Tibial nerve (tissue), 4 donors: ENCODE results near the gene PLB1. TPM values are rescaled to one million over a fixed set of nuclear protein-coding genes. Genes with fewer than 3 reads are reported as not detected.
A peak's percentile ranks its signal among the peaks of the same experiment; 100 is the strongest.
"Not testable (repeated sequence)": the region's sequence is repeated elsewhere in the genome, so short reads cannot be mapped to it uniquely, and the experiment has no call there.

Source experiments
- DNase-seq, 2 donors: peaks; one replicate each; pipeline ENCODE4 v3.0.0-alpha.2; 2019; ENCODE audit warnings: low spot score in 2 of 2
- H3K27ac ChIP-seq, 4 donors: fragments of 200-600 bp; sonication (generic) in 3 of 4; one replicate each; pipeline ENCODE4 v1.5.1; 2017 to 2019; ENCODE audit warnings: mild to moderate bottlenecking in 1 of 4
- H3K27me3 ChIP-seq, 2 donors: fragments of 200-600 bp; sonication (generic) in 1 of 2; one replicate each; pipeline versions ENCODE4 v1.5.1 to v1.6.0; 2017 to 2019
- H3K36me3 ChIP-seq, 3 donors: fragments of 200-600 bp; sonication (generic); one replicate each; pipeline ENCODE4 v1.5.1; 2018 to 2019
- H3K4me1 ChIP-seq, 4 donors: fragments of 200-600 bp; sonication (generic) in 3 of 4; one replicate each; pipeline ENCODE4 v1.5.1; 2017 to 2019
- H3K4me3 ChIP-seq, 4 donors: fragments of 200-600 bp; sonication (generic) in 3 of 4; one replicate each; pipeline ENCODE4 v1.5.1; 2017 to 2019; ENCODE audit warnings: mild to moderate bottlenecking in 1 of 4, moderate library complexity in 1 of 4
- H3K9me3 ChIP-seq, 4 donors: fragments of 200-600 bp; sonication (generic) in 3 of 4; one replicate each; pipeline ENCODE4 v1.5.1; 2017 to 2019
- EP300 ChIP-seq, 2 donors: sonication (generic); formaldehyde crosslinking; IDR thresholded peaks; one replicate each; pipeline ENCODE4 v1.6.1; 2017; ENCODE audit warnings: antibody characterized with exemption in 2 of 2, mild to moderate bottlenecking in 1 of 2
- POLR2A ChIP-seq, 2 donors: fragments of 450-650 bp; IDR thresholded peaks; one replicate each; pipeline ENCODE4 v1.6.1; 2017; ENCODE audit warnings: antibody characterized with exemption in 2 of 2, mild to moderate bottlenecking in 2 of 2, moderate library complexity in 2 of 2
- WGBS, 2 donors: methylation state at CpG; one replicate each; pipeline ENCODE4 v1.1.5; 2018; 5-methylcytosine and 5-hydroxymethylcytosine counted together
- total RNA-seq, 4 donors: library from RNA; depleted of rRNA; stranded (reverse); fragments of >200 nt; gene quantifications; one replicate each; pipeline ENCODE4 v1.1.0, GENCODE V29; 2016
- TF ChIP-seq, protein P1 (sequence below), 5 experiments: fragments of 200-600 bp in 3 of 5; fragments of 450-650 bp in 2 of 5; sonication (generic) in 3 of 5; IDR thresholded peaks; one replicate each; pipeline ENCODE4 v1.5.1; 2016 to 2019; ENCODE audit warnings: antibody characterized with exemption in 5 of 5, mild to moderate bottlenecking in 3 of 5, moderate library complexity in 2 of 5

Gene PLB1
- total RNA-seq, 4 donors from 2014 or later: 1.7 to 8.4 (median 4.7) TPM

DNA sequence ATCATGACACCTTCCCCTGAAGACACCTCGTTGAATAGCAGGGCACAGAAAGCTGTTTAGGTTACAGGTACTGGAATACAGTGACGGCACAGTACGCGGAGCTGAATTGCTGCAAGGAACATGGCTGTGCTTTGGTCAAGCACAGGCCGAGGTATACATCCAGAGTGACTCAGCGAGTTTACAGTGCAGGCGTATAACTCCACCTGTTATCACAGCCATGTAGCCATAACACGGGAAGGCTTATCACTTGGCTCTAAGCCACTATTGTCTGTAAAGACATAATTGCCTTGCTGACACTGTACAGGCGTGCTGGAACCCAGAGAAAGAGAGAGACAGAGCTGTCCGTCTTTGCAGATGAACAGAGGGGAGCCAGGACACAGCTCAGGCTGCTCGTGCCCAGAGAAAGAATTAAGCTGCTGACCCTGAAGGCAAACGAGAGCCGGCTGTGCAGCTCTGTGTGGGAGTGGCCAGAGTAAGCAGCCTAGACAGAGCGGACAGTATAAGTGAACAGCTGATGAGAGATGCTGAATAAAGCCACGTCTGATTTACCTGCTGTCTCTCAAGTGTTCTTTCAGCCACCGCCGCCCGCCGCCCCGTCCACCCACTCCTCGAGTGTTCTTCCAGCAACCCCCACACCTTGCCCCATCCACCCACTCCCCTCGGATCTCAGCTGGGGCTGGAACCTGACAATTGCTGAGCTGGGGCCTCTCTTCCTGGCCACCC, 168.4 kb downstream of the PLB1 start:
- WGBS, 2 donors: 58 to 59% methylated on average over 22 of the region's 22 CpGs
- no peaks in the 10 kb centered on the region for H3K9me3 ChIP-seq
- peaks cover 0 to 53% (median 18%) of the 10 kb centered on the region in 4 donors for H3K4me1 ChIP-seq
- no peak for TF ChIP-seq POLR2A (IDR thresholded peaks at IDR 0.05)
- TF ChIP-seq, protein P1, sequence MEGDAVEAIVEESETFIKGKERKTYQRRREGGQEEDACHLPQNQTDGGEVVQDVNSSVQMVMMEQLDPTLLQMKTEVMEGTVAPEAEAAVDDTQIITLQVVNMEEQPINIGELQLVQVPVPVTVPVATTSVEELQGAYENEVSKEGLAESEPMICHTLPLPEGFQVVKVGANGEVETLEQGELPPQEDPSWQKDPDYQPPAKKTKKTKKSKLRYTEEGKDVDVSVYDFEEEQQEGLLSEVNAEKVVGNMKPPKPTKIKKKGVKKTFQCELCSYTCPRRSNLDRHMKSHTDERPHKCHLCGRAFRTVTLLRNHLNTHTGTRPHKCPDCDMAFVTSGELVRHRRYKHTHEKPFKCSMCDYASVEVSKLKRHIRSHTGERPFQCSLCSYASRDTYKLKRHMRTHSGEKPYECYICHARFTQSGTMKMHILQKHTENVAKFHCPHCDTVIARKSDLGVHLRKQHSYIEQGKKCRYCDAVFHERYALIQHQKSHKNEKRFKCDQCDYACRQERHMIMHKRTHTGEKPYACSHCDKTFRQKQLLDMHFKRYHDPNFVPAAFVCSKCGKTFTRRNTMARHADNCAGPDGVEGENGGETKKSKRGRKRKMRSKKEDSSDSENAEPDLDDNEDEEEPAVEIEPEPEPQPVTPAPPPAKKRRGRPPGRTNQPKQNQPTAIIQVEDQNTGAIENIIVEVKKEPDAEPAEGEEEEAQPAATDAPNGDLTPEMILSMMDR (IDR thresholded peaks at IDR 0.05): no peak
- no peak for TF ChIP-seq EP300 (IDR thresholded peaks at IDR 0.05)
- H3K27ac ChIP-seq: peak overlapping the region in 3 of 4 donors; percentile 47 to 66 (median 53)
- no peak for DNase-seq
- H3K36me3 ChIP-seq: no peaks in the 10 kb centered on the region
- no peaks in the 10 kb centered on the region for H3K27me3 ChIP-seq
- no peak overlapping the region for H3K4me3 ChIP-seq

DNA sequence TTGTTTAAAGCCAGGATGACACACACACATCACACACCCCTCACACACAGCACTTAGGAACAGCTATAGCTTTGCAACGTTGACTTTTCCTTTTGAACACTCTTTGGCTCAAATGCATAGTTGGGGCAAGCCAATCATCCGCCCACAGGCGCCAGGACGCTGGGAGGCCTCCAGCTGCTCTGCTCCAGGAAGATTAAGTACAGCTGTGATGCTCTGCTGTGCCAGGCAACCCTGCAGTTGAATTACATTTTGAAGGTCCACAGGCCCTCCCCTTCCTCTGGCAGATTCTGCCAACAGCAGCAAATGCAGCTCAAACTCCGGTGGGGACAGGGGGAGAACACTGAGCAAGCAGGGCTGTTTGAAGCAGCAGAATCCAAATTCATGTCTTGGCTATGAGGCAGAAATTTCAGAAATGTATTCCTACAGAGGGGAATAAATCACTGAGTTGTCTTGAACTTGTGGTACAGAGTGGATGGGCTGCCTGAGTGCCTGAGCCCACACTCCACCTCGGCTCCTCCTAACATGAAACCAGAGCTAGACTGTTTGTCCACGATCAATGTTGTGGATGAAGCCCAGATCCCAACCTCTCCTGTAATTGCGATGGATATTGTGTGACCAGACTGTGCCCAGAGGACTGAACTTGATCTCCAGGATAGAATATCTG, 169.3 kb downstream of the PLB1 start:
- 28 to 29% methylated on average over 8 of the region's 8 CpGs for WGBS, 2 donors
- peak overlapping the region in 2 of 4 donors; percentile 16 to 66 for H3K27ac ChIP-seq
- TF ChIP-seq POLR2A (IDR thresholded peaks at IDR 0.05) (no peak), EP300 (IDR thresholded peaks at IDR 0.05) (no peak)
- TF ChIP-seq, protein P1 (IDR thresholded peaks at IDR 0.05): no peak
- H3K27me3 ChIP-seq: no peaks in the 10 kb centered on the region
- H3K4me3 ChIP-seq: no peak overlapping the region
- no peak for DNase-seq
- peaks cover 0 to 53% (median 18%) of the 10 kb centered on the region in 4 donors for H3K4me1 ChIP-seq
- no peaks in the 10 kb centered on the region for H3K9me3 ChIP-seq
- H3K36me3 ChIP-seq: no peaks in the 10 kb centered on the region

DNA sequence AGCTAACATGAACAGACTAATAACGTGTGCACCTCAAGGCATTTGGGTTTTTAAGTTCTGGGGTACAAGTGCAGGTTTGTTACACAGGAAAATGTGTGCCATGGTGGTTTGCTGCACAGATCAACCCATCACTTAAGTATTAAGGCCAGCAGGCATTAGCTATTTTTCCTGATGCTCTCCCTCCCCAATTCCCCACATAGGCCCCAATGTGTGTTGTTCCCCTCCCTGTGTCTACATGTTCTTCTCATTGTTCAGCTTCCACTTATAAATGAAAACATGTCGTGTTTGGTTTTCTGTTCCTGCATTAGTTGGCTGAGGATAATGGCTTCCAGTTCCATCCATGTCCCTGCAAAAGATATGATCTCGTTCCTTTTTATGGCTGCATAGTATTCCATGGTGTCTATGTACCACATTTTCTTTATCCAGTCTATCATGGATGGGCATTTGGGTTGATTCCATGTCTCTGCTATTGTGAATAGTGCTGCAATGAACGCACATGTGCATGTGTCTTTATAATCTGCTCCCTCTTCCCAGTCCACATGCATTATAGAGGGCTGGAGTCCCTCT, 170.0 kb downstream of the PLB1 start:
- peak overlapping the region in 1 of 4 donors; percentile 16 for H3K27ac ChIP-seq
- peaks cover 0 to 47% (median 16%) of the 10 kb centered on the region in 4 donors for H3K4me1 ChIP-seq
- 66 to 83% methylated on average over 4 of the region's 4 CpGs for WGBS, 2 donors
- H3K4me3 ChIP-seq, DNase-seq, H3K27me3 ChIP-seq, H3K36me3 ChIP-seq, H3K9me3 ChIP-seq: not testable (repeated sequence)

DNA sequence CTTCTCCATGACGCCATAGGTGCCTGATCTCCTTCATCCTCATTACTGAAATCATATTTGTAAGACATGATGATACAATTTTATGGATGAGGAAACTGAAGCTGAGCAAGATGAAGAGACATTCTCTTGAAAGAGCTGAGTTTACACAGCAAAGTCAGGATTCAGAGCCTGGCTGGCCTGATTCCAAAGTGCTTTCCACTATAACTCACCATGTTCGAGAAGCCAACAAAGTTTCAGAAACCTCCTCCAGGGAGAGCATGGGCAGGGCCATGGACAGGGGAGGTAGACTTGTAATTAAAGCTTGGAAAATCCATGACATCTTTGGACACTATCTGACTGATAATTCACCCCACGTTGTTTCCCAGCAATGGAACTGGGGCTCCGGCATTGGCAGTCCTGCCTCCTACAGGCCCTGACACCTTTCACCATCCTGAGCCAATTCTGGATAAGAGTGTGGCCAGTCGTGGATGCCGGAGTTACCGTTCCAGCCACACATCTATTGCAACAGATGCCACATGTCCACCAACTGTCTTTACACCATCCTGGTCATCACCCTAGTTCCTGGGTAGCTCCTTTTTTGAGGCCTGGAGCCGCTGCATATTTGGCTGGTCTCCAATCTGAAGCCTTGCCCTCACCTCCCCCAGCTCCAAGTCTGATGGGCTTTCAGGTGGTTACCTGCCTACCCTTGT, 170.8 kb downstream of the PLB1 start:
- Histone ChIP-seq H3K36me3 (no peaks in the 10 kb centered on the region), H3K27ac (no peak overlapping the region), H3K4me1 (peaks cover 0 to 40% (median 13%) of the 10 kb centered on the region in 4 donors), H3K9me3 (no peaks in the 10 kb centered on the region), H3K27me3 (no peaks in the 10 kb centered on the region), H3K4me3 (no peak overlapping the region)
- WGBS, 2 donors: 92 to 95% methylated on average over 8 of the region's 8 CpGs
- TF ChIP-seq EP300 (IDR thresholded peaks at IDR 0.05): no peak
- TF ChIP-seq POLR2A (IDR thresholded peaks at IDR 0.05): no peak
- TF ChIP-seq, protein P1 (IDR thresholded peaks at IDR 0.05): no peak
- DNase-seq: no peak

DNA sequence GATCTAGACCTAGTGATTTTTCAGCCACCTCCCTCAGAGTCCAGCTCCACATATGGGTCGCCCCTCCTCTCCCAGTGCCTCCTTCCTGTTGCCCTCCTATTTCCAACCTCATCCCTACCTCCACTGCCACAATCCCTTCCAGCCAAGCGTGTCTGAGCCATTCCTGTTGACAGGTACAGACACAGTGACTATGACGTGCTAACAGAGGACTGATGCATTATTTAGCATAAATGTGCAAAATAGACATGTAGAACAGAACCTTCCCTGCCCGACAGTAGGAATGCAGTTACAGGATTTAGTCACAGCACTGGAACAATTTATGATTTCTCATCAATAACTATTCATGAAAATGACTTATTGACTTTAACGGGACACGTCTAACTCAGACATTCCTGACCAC, 171.4 kb downstream of the PLB1 start:
- 94 to 95% methylated on average over 6 of the region's 6 CpGs for WGBS, 2 donors
- peaks cover 0 to 33% (median 9%) of the 10 kb centered on the region in 4 donors for H3K4me1 ChIP-seq
- no peak for TF ChIP-seq POLR2A (IDR thresholded peaks at IDR 0.05)
- TF ChIP-seq EP300 (IDR thresholded peaks at IDR 0.05): no peak
- TF ChIP-seq, protein P1 (IDR thresholded peaks at IDR 0.05): no peak
- no peak for DNase-seq
- H3K4me3 ChIP-seq: no peak overlapping the region
- H3K9me3 ChIP-seq: no peaks in the 10 kb centered on the region
- no peaks in the 10 kb centered on the region for H3K27me3 ChIP-seq
- H3K36me3 ChIP-seq: no peaks in the 10 kb centered on the region
- no peak overlapping the region for H3K27ac ChIP-seq
